KMS-11 (cell line): ENCODE measurements around the gene FCHSD2.
"Not testable (repeated sequence)": the region's sequence is repeated elsewhere in the genome, so short reads cannot be mapped to it uniquely, and the experiment has no call there.

Experiments
- H2AFZ ChIP-seq: fragments of 200-600 bp; sonication (generic); 2 replicates; pipeline ENCODE4 v1.6.1; 2016; ENCODE audit warnings: antibody characterized with exemption, mixed run types, low read depth
- H3K27ac ChIP-seq: fragments of 200-600 bp; sonication (generic); 2 replicates; pipeline ENCODE4 v1.6.1; 2016; ENCODE audit warnings: mild to moderate bottlenecking, mixed run types
- H3K27me3 ChIP-seq: fragments of 200-600 bp; sonication (generic); 2 replicates; pipeline ENCODE4 v1.6.1; 2017; ENCODE audit warnings: mild to moderate bottlenecking, low read depth, mixed run types, moderate library complexity; ENCODE audit not compliant: insufficient read depth
- H3K36me3 ChIP-seq: fragments of 200-600 bp; sonication (generic); 2 replicates; pipeline ENCODE4 v1.6.1; 2017; ENCODE audit warnings: mild to moderate bottlenecking, mixed run types; ENCODE audit not compliant: insufficient read depth
- H3K4me1 ChIP-seq: fragments of 200-600 bp; sonication (generic); 2 replicates; pipeline ENCODE4 v1.6.1; 2016; ENCODE audit warnings: mild to moderate bottlenecking, low read depth, mixed run types; ENCODE audit not compliant: poor library complexity, severe bottlenecking
- H3K4me2 ChIP-seq: fragments of 200-600 bp; sonication (generic); 2 replicates; pipeline ENCODE4 v1.7.0; 2016; ENCODE audit warnings: mild to moderate bottlenecking, mixed run types
- H3K4me3 ChIP-seq: fragments of 200-600 bp; sonication (generic); IDR thresholded peaks from 2 replicates; pipeline ENCODE4 v1.6.1; 2017; ENCODE audit warnings: low read depth, low read length, mixed read lengths; ENCODE audit not compliant: insufficient read depth
- H3K79me2 ChIP-seq: fragments of 200-600 bp; sonication (generic); 2 replicates; pipeline ENCODE4 v1.6.1; 2016; ENCODE audit warnings: low read depth, mixed run types; ENCODE audit not compliant: insufficient read depth
- H3K9ac ChIP-seq: fragments of 200-600 bp; sonication (generic); 2 replicates; pipeline ENCODE4 v1.6.1; 2016; ENCODE audit warnings: mild to moderate bottlenecking, mixed run types
- H4K20me1 ChIP-seq: fragments of 200-600 bp; sonication (generic); 2 replicates; pipeline ENCODE4 v1.6.1; 2016; ENCODE audit warnings: mild to moderate bottlenecking, mixed run types; ENCODE audit not compliant: insufficient read depth
- TF ChIP-seq, protein P1 (sequence below): fragments of 200-600 bp; sonication (generic); conservative IDR thresholded peaks from 2 replicates; pipeline ENCODE4 v1.6.1; 2017; ENCODE audit warnings: low read depth, mild to moderate bottlenecking, antibody characterized with exemption, low read length, moderate library complexity, mixed read lengths

The FCHSD2 gene

DNA sequence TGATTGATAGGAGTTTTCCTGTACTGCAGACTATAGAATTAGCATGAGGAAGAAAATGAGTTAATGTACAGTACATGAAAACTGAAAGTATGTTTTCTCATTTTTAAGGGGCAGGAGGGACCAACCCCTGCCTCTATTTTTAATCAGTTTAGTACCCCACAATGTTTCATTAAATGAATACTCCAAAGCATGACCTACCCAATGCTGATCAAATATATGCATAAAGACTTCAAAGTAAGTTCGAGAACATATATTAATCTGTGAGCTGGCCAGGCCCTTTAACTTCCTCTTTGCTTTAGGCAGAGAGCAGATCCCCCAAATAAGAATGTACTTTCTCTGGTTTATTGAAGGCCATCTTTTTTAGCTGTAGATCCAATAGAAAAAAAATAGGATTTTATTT, 161.0 kb downstream of the FCHSD2 start:
- Histone ChIP-seq H3K9ac (no peak overlapping the region), H2AFZ (no peak overlapping the region), H3K36me3 (no peaks in the 10 kb centered on the region), H3K27ac (no peak overlapping the region), H3K4me1 (peaks cover 9% of the 10 kb centered on the region), H3K4me3 (no peak overlapping the region), H3K27me3 (no peaks in the 10 kb centered on the region), H3K4me2 (no peak overlapping the region), H4K20me1 (no peaks in the 10 kb centered on the region), H3K79me2 (no peaks in the 10 kb centered on the region)
- TF ChIP-seq, protein P1, sequence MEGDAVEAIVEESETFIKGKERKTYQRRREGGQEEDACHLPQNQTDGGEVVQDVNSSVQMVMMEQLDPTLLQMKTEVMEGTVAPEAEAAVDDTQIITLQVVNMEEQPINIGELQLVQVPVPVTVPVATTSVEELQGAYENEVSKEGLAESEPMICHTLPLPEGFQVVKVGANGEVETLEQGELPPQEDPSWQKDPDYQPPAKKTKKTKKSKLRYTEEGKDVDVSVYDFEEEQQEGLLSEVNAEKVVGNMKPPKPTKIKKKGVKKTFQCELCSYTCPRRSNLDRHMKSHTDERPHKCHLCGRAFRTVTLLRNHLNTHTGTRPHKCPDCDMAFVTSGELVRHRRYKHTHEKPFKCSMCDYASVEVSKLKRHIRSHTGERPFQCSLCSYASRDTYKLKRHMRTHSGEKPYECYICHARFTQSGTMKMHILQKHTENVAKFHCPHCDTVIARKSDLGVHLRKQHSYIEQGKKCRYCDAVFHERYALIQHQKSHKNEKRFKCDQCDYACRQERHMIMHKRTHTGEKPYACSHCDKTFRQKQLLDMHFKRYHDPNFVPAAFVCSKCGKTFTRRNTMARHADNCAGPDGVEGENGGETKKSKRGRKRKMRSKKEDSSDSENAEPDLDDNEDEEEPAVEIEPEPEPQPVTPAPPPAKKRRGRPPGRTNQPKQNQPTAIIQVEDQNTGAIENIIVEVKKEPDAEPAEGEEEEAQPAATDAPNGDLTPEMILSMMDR = no peak

DNA sequence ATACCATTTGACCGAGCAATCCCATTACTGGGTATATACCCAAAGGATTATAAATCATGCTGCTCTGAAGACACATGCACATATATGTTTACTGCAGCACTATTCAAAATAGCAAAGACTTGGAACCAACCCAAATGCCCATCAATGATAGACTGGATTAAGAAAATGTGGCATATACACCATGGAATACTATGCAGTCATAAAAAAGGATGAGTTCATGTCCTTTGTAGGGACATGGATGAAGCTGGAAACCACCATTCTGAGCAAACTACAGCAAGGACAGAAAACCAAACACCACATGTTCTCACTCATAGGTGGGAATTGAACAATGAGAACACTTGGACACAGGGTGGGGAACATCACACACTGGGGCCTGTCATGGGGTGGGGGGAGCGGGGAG, 164.3 kb downstream of the FCHSD2 start:
- not testable (repeated sequence) for H3K4me2 ChIP-seq, H3K27me3 ChIP-seq, H2AFZ ChIP-seq, H3K36me3 ChIP-seq, H3K9ac ChIP-seq, H3K27ac ChIP-seq, H3K79me2 ChIP-seq, H4K20me1 ChIP-seq, H3K4me3 ChIP-seq
- peaks cover 12% of the 10 kb centered on the region for H3K4me1 ChIP-seq

DNA sequence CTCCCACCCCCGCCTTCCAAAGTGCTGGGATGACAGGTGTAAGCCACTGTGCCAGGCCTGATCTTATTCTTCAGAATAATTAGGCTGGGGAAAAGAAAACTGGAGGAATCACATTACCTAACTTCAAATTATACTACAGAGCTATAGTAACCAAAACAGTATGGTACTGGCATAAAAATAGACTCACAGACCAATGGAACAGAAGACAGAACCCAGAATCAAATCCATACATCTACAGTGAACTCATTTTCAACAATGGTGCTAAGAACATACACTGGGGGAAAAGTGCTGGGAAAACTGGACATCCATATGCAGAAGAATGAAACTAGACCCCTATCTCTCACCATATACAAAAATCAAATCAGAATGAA, 165.6 kb downstream of the FCHSD2 start:
- not testable (repeated sequence) for H3K27me3 ChIP-seq, H3K79me2 ChIP-seq, H3K4me2 ChIP-seq, H3K27ac ChIP-seq, H3K4me3 ChIP-seq, H2AFZ ChIP-seq, H3K9ac ChIP-seq, H4K20me1 ChIP-seq, H3K36me3 ChIP-seq
- peaks cover 20% of the 10 kb centered on the region for H3K4me1 ChIP-seq

DNA sequence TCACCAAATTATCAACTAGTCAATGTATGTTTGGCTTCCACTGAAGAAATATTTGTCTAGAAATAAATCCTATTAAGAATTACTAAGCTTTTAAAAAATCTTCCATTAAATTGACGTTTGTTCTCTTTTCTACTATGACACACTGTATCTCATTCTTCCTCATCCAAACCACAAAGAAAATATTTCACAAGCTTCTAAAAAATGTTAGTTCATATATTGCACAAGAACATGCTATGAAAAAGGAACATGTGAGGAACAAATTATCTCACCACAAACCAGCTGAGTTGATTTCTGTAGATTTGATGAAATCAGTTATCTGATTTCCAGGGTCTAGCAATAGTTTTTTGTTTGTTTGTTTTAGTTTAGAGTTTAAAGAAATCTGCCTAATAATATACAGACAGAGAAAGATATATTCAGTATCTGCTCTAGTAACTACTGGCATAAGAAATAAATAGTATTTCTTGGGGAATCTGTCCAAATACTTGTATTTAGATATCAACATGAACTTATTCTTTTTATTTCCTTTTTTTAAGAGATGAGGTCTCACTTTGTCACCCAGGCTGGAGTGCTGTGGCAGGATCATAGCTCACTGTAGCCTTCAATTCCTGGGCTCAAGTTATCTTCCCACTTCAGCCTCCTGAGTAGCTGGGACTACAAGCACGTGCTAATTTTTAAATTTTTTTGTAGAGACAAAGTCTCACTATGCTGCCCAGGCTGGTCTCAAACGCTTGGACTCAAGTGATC, 166.2 kb downstream of the FCHSD2 start:
- H3K4me1 ChIP-seq = peaks cover 26% of the 10 kb centered on the region
- no peak overlapping the region for H3K27ac ChIP-seq
- H3K27me3 ChIP-seq = no peaks in the 10 kb centered on the region; the same call in 1 of the 2 replicates
- H3K9ac ChIP-seq = no peak overlapping the region
- no peak overlapping the region for H3K4me2 ChIP-seq
- no peaks in the 10 kb centered on the region for H3K36me3 ChIP-seq
- H4K20me1 ChIP-seq = no peaks in the 10 kb centered on the region
- TF ChIP-seq, protein P1 = no peak
- no peak overlapping the region for H2AFZ ChIP-seq
- H3K4me3 ChIP-seq = no peak overlapping the region
- no peaks in the 10 kb centered on the region for H3K79me2 ChIP-seq

DNA sequence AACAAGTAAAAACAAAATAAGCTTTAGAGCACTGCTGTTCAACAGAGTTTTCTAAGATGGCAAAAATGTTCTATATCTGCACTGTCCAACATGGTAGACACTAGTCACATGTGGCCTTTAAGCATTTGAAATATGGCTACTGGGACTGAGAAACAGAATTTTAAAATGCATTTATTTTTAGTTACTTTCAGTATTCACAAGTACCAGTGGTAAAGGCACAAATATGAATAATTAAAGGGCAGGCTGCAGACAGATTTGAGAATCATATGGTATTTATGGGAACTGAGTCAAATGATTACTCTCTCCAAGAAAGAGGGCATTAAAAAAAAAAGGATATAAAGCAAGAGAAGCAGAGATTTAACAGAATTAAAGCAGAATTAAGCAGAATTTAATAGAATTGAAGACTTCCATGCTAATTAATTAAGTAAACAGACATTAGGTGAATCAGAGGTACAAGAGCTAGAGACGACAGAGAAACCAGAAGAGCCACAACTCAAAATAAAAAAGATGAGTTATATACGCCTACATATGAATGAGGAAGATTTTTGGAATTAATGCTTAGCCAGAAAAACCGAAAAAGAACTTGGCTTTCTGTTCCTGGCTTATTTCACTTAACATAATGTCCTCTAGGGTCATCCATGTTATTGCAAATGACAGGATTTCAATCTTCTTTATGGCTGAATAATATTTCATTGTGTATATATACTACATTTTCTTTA, 167.5 kb downstream of the FCHSD2 start:
- H3K27me3 ChIP-seq = no peaks in the 10 kb centered on the region; the same call in 1 of the 2 replicates
- TF ChIP-seq, protein P1 = no peak
- H3K4me1 ChIP-seq = peaks cover 39% of the 10 kb centered on the region
- no peak overlapping the region for H3K27ac ChIP-seq
- peak overlapping the region; percentile 40; the same call in 1 of the 2 replicates for H3K4me2 ChIP-seq
- no peak overlapping the region for H3K4me3 ChIP-seq
- no peak overlapping the region for H3K9ac ChIP-seq
- H3K79me2 ChIP-seq = no peaks in the 10 kb centered on the region
- H3K36me3 ChIP-seq = no peaks in the 10 kb centered on the region
- H4K20me1 ChIP-seq = no peaks in the 10 kb centered on the region
- H2AFZ ChIP-seq = no peak overlapping the region
